GM03348 (cell line): Measurements from ENCODE around the gene FAM174A.
"Not testable (repeated sequence)": the region's sequence is repeated elsewhere in the genome, so short reads cannot be mapped to it uniquely, and the experiment has no call there.

Experiments
- DNase-seq: peaks from one replicate; pipeline ENCODE4 v3.0.0; 2012; ENCODE audit warnings: low spot score

FAM174A gene

GRCh38 chr5:100576217-100576751 is 41.1 kb downstream of the FAM174A start:
- no peak for DNase-seq

GRCh38 chr5:100577506-100577905 is 42.3 kb downstream of the FAM174A start:
- DNase-seq: no peak

- DNase-seq: no peak
Observed at GRCh38 chr5:100584069-100584468, 48.9 kb downstream of the FAM174A start.

GRCh38 chr5:100584889-100585288 is 49.7 kb downstream of the FAM174A start:
- DNase-seq: no peak

- DNase-seq: no peak
Observed at GRCh38 chr5:100590867-100591266, 55.7 kb downstream of the FAM174A start.

- DNase-seq: peak; percentile 74
Observed at GRCh38 chr5:100595152-100595811, 60.1 kb downstream of the FAM174A start.

GRCh38 chr5:100595812-100596173 is 60.6 kb downstream of the FAM174A start:
- DNase-seq: peak; percentile 5

GRCh38 chr5:100598446-100598845 is 63.3 kb downstream of the FAM174A start:
- no peak for DNase-seq

GRCh38 chr5:100600298-100600994 is 65.3 kb downstream of the FAM174A start:
- DNase-seq: no peak

- DNase-seq: no peak
Observed at GRCh38 chr5:100603141-100603540, 68.0 kb downstream of the FAM174A start.

GRCh38 chr5:100604021-100604420 is 68.8 kb downstream of the FAM174A start:
- DNase-seq: not testable (repeated sequence)

- no peak for DNase-seq
Observed at GRCh38 chr5:100609594-100609993, 74.4 kb downstream of the FAM174A start.

- no peak for DNase-seq
Observed at GRCh38 chr5:100614308-100614707, 79.1 kb downstream of the FAM174A start.

GRCh38 chr5:100615362-100615761 is 80.2 kb downstream of the FAM174A start:
- no peak for DNase-seq

GRCh38 chr5:100616291-100616690 is 81.1 kb downstream of the FAM174A start:
- DNase-seq: no peak

- DNase-seq: no peak
Observed at GRCh38 chr5:100616981-100617380, 81.8 kb downstream of the FAM174A start.

- peak; percentile 31 for DNase-seq
Observed at GRCh38 chr5:100623719-100624118, 88.5 kb downstream of the FAM174A start.

- no peak for DNase-seq
Observed at GRCh38 chr5:100634937-100635534, 99.9 kb downstream of the FAM174A start.
